ENCODE results near the gene PCDHGA9.

The PCDHGA9 gene

DNA sequence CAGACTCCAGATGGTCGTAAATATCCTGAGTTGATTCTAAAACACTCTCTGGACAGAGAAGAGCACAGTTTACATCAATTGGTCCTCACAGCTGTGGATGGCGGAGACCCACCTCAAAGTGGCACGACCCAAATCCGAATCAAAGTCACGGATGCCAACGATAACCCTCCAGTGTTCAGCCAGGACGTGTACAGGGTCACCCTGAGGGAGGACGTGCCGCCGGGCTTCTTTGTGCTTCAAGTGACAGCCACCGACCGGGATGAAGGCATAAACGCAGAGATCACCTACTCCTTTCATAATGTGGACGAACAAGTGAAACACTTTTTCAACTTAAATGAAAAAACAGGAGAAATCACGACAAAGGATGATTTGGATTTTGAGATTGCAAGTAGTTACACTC lies 41.9 kb upstream of the PCDHGA9 start:
- ChIA-PET POLR2A (no interaction called here), CTCF (interaction anchor here (0.7 to 1.7 kb wide), 8 partner anchors 16 to 206 kb away, joined by 3 to 7 read pairs (median 4); partner anchors contain the start of genes PCDHGA10, PCDHGB6, PCDHGB7 and PCDHGC3)
- no peak for DNase-seq (ENCODE audit: extremely low spot score)
- TF ChIP-seq, protein P1, sequence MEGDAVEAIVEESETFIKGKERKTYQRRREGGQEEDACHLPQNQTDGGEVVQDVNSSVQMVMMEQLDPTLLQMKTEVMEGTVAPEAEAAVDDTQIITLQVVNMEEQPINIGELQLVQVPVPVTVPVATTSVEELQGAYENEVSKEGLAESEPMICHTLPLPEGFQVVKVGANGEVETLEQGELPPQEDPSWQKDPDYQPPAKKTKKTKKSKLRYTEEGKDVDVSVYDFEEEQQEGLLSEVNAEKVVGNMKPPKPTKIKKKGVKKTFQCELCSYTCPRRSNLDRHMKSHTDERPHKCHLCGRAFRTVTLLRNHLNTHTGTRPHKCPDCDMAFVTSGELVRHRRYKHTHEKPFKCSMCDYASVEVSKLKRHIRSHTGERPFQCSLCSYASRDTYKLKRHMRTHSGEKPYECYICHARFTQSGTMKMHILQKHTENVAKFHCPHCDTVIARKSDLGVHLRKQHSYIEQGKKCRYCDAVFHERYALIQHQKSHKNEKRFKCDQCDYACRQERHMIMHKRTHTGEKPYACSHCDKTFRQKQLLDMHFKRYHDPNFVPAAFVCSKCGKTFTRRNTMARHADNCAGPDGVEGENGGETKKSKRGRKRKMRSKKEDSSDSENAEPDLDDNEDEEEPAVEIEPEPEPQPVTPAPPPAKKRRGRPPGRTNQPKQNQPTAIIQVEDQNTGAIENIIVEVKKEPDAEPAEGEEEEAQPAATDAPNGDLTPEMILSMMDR (IDR thresholded peaks at IDR 0.05; ENCODE audit: control extremely low read depth, extremely low read depth, low read depth, missing control alignments), result no peak

DNA sequence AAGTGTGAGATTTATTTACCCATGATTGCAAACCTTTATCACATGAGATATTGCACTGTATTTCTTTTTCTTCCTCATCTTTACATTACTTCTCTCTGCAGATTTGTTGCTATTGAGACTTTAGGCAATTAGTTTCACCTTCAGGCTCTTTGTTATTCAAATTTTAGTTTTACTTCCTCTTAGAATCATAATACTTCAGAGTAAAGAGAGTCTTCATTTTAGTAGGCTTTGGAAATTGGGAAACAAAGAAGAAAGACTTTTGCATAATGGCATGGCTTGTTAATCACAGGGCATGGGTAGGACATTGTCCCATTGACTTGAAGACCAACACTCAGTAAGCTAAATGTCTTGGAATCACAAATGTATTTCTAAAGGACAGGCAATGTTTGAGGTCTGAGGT lies 39.9 kb upstream of the PCDHGA9 start:
- TF ChIP-seq, protein P1 (IDR thresholded peaks at IDR 0.05; ENCODE audit: control extremely low read depth, extremely low read depth, low read depth, missing control alignments), result no peak

DNA sequence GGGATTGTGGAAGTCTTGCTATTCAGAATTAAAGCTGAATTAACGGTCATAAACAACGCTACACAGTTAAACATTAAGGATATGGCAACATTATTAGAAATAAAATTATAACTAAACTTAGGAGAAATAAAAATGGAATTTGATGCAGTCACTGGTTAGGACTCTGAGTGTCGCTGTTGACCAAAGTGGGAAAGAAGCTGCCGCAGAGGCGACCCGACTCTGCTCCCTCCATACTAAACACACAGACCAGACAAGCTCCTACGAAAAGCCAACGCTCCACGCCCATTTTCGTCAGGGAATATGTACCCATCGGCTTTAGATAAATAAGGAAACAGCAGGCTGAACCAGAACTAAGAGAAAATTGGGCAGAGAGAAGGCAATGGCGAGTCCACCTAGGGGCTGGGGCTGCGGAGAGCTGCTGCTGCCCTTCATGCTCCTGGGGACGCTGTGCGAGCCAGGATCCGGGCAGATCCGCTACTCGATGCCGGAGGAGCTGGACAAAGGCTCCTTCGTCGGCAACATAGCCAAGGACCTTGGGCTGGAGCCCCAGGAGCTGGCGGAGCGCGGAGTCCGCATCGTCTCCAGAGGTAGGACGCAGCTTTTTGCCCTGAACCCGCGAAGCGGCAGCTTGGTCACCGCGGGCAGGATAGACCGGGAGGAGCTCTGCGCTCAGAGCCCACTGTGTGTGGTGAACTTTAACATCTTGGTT lies 38.5 kb upstream of the PCDHGA9 start, which contains the start of gene PCDHGA5:
PCDHGA5 (plus strand) TSS at position 211 of the 709 bp plus-strand sequence; CDS start at position 380, 169 bp downstream.
- ChIA-PET CTCF (interaction anchor here (0.8 to 1.5 kb wide), 4 partner anchors 9 to 193 kb away, joined by 3 to 6 read pairs (median 4); partner anchors contain the start of genes PCDHGA10 and PCDHGA4), POLR2A (no interaction called here)
- TF ChIP-seq, protein P1 (IDR thresholded peaks at IDR 0.05; ENCODE audit: control extremely low read depth, extremely low read depth, low read depth, missing control alignments), result no peak
- no peak for DNase-seq (ENCODE audit: extremely low spot score)

More for the DNA sequence above, 39.9 kb upstream of the PCDHGA9 start:
- ChIA-PET CTCF (no interaction called here), POLR2A (no interaction called here)
- no peak for DNase-seq (ENCODE audit: extremely low spot score)

DNA sequence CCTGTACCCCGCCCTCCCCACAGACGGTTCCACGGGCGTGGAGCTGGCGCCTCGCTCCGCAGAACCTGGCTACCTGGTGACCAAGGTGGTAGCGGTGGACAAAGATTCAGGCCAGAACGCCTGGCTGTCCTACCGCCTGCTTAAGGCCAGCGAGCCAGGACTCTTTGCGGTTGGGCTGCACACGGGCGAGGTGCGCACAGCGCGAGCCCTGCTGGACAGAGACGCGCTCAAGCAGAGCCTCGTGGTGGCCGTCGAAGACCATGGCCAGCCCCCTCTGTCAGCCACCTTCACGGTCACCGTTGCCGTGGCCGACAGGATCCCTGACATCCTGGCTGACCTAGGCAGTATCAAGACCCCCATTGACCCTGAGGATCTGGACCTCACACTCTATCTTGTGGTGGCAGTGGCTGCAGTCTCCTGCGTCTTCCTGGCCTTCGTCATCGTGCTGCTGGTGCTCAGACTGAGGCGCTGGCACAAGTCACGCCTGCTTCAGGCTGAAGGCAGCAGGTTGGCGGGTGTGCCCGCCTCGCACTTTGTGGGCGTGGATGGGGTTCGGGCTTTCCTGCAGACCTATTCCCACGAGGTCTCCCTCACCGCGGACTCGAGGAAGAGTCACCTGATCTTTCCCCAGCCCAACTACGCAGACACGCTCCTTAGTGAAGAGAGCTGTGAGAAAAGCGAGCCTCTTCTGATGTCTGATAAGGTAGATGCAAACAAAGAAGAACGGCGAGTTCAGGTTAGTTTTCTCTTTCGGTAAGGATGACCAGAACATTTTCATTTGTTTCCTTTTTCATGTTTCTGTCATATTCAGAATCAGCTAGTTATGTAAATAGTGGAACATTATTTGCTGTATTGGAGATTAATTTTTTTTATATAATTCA lies 36.3 kb upstream of the PCDHGA9 start:
- POLR2A ChIA-PET, result no interaction called here
- no peak for DNase-seq (ENCODE audit: extremely low spot score)
- CTCF ChIA-PET, result no interaction called here
- TF ChIP-seq, protein P1 (IDR thresholded peaks at IDR 0.05; ENCODE audit: control extremely low read depth, extremely low read depth, low read depth, missing control alignments), result no peak

DNA sequence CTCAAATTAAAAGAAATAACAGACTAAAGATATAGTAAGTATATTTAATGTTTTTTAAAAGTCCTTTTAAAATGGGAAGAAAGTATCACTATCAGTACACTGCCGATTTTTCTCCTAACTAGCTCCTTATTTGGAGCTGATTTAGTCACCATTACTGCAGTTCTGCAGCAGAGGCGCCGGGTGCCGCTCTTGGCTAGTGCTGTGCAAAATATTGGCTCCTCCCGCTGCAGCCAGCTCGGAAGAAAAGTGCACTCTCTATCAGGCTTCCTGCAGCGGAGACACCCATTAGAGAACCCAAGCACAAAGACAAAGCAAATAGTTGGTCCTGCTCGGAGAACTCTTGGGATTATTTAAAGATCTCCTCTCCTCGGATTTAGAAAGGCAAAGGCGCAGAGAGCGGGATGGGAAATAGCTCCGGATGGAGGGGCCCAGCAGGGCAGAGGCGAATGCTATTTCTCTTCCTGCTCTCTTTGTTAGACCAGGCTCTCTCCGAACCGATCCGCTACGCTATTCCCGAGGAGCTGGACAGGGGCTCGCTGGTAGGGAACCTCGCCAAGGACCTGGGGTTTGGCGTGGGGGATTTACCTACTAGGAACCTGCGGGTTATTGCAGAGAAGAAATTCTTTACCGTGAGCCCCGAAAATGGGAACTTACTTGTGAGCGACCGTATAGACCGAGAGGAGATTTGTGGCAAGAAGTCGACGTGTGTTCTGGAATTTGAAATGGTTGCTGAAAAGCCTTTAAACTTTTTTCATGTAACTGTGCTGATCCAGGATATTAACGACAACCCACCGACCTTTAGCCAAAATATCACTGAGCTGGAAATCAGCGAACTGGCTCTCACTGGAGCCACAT lies 32.4 kb upstream of the PCDHGA9 start, which contains the start of gene PCDHGB3:
PCDHGB3 (plus strand) TSS at position 249 of the 855 bp plus-strand sequence; CDS start at position 402, 153 bp downstream.
- peak; percentile 74 for DNase-seq (ENCODE audit: extremely low spot score)
- ChIA-PET POLR2A (no interaction called here), CTCF (interaction anchor here (1.0 to 2.7 kb wide), 15 partner anchors 8 to 198 kb away, joined by 3 to 12 read pairs (median 4); partner anchors contain the start of genes PCDHGA10, PCDHGA11, PCDHGA2 and PCDHGA4)
- TF ChIP-seq, protein P1 (IDR thresholded peaks at IDR 0.05; ENCODE audit: control extremely low read depth, extremely low read depth, low read depth, missing control alignments), result peak; percentile 16

Data from GM10248 (cell line).